Panc1 (cell line): ENCODE results near the gene SVIL.

Experiments
- POLR2AphosphoS5 ChIP-seq: IDR thresholded peaks from 2 replicates; pipeline ENCODE4 v1.6.1; 2012; ENCODE audit warnings: mild to moderate bottlenecking, low read depth, low read length, moderate library complexity
- SIN3A ChIP-seq: IDR thresholded peaks from 2 replicates; pipeline ENCODE4 v1.6.1; 2012; ENCODE audit warnings: low read depth, mild to moderate bottlenecking, low read length, moderate library complexity, borderline replicate concordance; ENCODE audit not compliant: insufficient read depth
- TCF7L2 ChIP-seq: IDR thresholded peaks from 2 replicates; pipeline ENCODE4 v1.6.1; 2011; ENCODE audit warnings: mild to moderate bottlenecking, low read depth, low read length, inconsistent platforms
- TF ChIP-seq, protein P1 (sequence below): fragments of 450-650 bp; IDR thresholded peaks from 2 replicates; pipeline ENCODE4 v1.5.1; 2017; ENCODE audit warnings: mild to moderate bottlenecking
- TF ChIP-seq, protein P2 (sequence below), 2 experiments: IDR thresholded peaks; 2 replicates each; pipeline ENCODE4 v1.6.1; 2011 to 2012; ENCODE audit warnings: low read depth in 2 of 2, control low read depth in 1 of 2, low read length in 1 of 2, mild to moderate bottlenecking in 1 of 2, moderate library complexity in 1 of 2; ENCODE audit not compliant: insufficient read depth in 1 of 2

DNA sequence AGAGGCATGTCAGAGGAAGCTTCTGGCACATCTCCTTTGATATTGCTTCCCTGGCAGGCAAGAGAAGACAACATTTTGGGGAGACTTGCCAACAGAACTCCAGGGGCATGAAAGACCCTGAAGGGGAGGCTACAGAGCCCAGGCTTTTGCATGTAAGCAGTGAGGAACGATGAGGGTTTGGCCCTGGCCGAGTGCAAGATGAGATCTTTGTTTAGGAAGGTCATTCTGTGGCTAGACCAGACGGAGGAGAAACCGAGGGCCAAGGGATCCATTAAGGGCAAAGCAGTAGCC, 3.8 kb downstream of the SVIL start:
- TF ChIP-seq, protein P1, sequence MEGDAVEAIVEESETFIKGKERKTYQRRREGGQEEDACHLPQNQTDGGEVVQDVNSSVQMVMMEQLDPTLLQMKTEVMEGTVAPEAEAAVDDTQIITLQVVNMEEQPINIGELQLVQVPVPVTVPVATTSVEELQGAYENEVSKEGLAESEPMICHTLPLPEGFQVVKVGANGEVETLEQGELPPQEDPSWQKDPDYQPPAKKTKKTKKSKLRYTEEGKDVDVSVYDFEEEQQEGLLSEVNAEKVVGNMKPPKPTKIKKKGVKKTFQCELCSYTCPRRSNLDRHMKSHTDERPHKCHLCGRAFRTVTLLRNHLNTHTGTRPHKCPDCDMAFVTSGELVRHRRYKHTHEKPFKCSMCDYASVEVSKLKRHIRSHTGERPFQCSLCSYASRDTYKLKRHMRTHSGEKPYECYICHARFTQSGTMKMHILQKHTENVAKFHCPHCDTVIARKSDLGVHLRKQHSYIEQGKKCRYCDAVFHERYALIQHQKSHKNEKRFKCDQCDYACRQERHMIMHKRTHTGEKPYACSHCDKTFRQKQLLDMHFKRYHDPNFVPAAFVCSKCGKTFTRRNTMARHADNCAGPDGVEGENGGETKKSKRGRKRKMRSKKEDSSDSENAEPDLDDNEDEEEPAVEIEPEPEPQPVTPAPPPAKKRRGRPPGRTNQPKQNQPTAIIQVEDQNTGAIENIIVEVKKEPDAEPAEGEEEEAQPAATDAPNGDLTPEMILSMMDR = no peak
- no peak for TF ChIP-seq POLR2AphosphoS5
- TF ChIP-seq, protein P2, sequence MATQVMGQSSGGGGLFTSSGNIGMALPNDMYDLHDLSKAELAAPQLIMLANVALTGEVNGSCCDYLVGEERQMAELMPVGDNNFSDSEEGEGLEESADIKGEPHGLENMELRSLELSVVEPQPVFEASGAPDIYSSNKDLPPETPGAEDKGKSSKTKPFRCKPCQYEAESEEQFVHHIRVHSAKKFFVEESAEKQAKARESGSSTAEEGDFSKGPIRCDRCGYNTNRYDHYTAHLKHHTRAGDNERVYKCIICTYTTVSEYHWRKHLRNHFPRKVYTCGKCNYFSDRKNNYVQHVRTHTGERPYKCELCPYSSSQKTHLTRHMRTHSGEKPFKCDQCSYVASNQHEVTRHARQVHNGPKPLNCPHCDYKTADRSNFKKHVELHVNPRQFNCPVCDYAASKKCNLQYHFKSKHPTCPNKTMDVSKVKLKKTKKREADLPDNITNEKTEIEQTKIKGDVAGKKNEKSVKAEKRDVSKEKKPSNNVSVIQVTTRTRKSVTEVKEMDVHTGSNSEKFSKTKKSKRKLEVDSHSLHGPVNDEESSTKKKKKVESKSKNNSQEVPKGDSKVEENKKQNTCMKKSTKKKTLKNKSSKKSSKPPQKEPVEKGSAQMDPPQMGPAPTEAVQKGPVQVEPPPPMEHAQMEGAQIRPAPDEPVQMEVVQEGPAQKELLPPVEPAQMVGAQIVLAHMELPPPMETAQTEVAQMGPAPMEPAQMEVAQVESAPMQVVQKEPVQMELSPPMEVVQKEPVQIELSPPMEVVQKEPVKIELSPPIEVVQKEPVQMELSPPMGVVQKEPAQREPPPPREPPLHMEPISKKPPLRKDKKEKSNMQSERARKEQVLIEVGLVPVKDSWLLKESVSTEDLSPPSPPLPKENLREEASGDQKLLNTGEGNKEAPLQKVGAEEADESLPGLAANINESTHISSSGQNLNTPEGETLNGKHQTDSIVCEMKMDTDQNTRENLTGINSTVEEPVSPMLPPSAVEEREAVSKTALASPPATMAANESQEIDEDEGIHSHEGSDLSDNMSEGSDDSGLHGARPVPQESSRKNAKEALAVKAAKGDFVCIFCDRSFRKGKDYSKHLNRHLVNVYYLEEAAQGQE (IDR thresholded peaks at IDR 0.05; ENCODE audit: insufficient read depth in 1 of 2, low read depth in 2 of 2, low read length in 1 of 2) = no peak
- TF ChIP-seq TCF7L2 = no peak
- TF ChIP-seq SIN3A = no peak
